GM12878 (cell line): ENCODE data around the gene OSBPL5. TPM values are rescaled to one million over a fixed set of nuclear protein-coding genes. Genes with fewer than 3 reads are reported as not detected.

Experiments used
- ATAC-seq: fragments of 200-7000 bp; cut with Tn5 transposase; 3 replicates; pipeline ENCODE4 v1.9.1; 2020; ENCODE audit warnings: mild to moderate bottlenecking, moderate library complexity
- BruUV-seq: library from RNA; stranded (reverse); fragments of 400-500 nt; replicated peaks from 2 replicates; lab custom pipeline; 2021; lab: Mats Ljungman, UMichigan
- CTCF ChIA-PET: fragments of 300-600 bp; sonication (Branson Sonifier 250); formaldehyde crosslinking; extraction: SDS; loops from one replicate; lab custom pipeline; 2021; ENCODE audit warnings: inconsistent platforms; lab: Yijun Ruan, JAX
- POLR2A ChIA-PET: fragments of 350-600 bp; formaldehyde crosslinking; extraction: SDS; loops from one replicate; lab custom pipeline; 2021; ENCODE audit warnings: inconsistent platforms; lab: Charles Lee
- RAD21 ChIA-PET: fragments of 300-600 bp; sonication (Branson Sonifier 250); formaldehyde crosslinking; loops from one replicate; lab custom pipeline; 2023; ENCODE audit warnings: antibody characterized with exemption; ENCODE audit not compliant: unreplicated experiment; lab: Charles Lee
- SMC1A ChIA-PET: fragments of 300-600 bp; sonication (Branson Sonifier 250); formaldehyde crosslinking; loops from one replicate; lab custom pipeline; 2023; ENCODE audit not compliant: unreplicated experiment, uncharacterized antibody; lab: Charles Lee
- DNase-seq: peaks from one replicate; pipeline ENCODE4 v3.0.0-alpha.2; 2011; ENCODE audit warnings: low read depth, low spot score
- FAIRE-seq: peaks from 3 replicates; lab custom pipeline; 2011; peaks lifted over from hg19 to GRCh38; lab: Jason Lieb, UNC
- H2AFZ ChIP-seq: 2 replicates; pipeline ENCODE4 v1.6.0; 2011; ENCODE audit warnings: low read depth, low read length, control low read depth; ENCODE audit not compliant: control insufficient read depth
- H3K27ac ChIP-seq: 2 replicates; pipeline ENCODE4 v1.5.1; 2011; ENCODE audit warnings: control low read depth; ENCODE audit not compliant: control insufficient read depth, insufficient read depth
- H3K27me3 ChIP-seq, 2 experiments: replicated peaks in 1 of 2; 2 replicates each; pipeline versions ENCODE4 v1.6.0 to v1.6.1; 2011; ENCODE audit warnings: low read length in 1 of 2; ENCODE audit not compliant: control insufficient read depth in 2 of 2, insufficient read depth in 2 of 2
- H3K36me3 ChIP-seq, 2 experiments: 2 replicates each; pipeline ENCODE4 v1.5.1; 2011; ENCODE audit warnings: low read length in 1 of 2; ENCODE audit not compliant: control insufficient read depth in 2 of 2, insufficient read depth in 2 of 2
- H3K4me1 ChIP-seq: 2 replicates; pipeline ENCODE4 v1.6.1; 2011; ENCODE audit warnings: mild to moderate bottlenecking, low read length, moderate library complexity, mixed read lengths; ENCODE audit not compliant: control insufficient read depth, insufficient read depth
- H3K4me2 ChIP-seq: 2 replicates; pipeline ENCODE4 v1.6.0; 2011; ENCODE audit warnings: control low read depth; ENCODE audit not compliant: control insufficient read depth, insufficient read depth
- H3K4me3 ChIP-seq: fragments of 200-600 bp; sonication (generic); 2 replicates; pipeline ENCODE4 v1.5.1; 2016
- H3K79me2 ChIP-seq: 2 replicates; pipeline ENCODE4 v1.6.0; 2011; ENCODE audit warnings: low read length; ENCODE audit not compliant: control insufficient read depth, insufficient read depth
- H3K9ac ChIP-seq: 2 replicates; pipeline ENCODE4 v1.8.0; 2011; ENCODE audit warnings: low read length, control low read depth, mixed read lengths; ENCODE audit not compliant: control insufficient read depth, insufficient read depth
- H3K9me3 ChIP-seq: replicated peaks from 3 replicates; pipeline ENCODE4 v1.5.1; 2011; ENCODE audit warnings: mild to moderate bottlenecking, low read length; ENCODE audit not compliant: control insufficient read depth, insufficient read depth
- H4K20me1 ChIP-seq: 2 replicates; pipeline ENCODE4 v1.6.0; 2011; ENCODE audit not compliant: control insufficient read depth, insufficient read depth
- BCL3 ChIP-seq: IDR thresholded peaks from 2 replicates; pipeline ENCODE4 v1.6.1; 2011; ENCODE audit warnings: borderline replicate concordance, low read depth, mild to moderate bottlenecking, moderate library complexity, low read length; ENCODE audit not compliant: insufficient read depth, poor library complexity, severe bottlenecking
- CEBPZ ChIP-seq: fragments of 150-350 bp; IDR thresholded peaks from 2 replicates; pipeline ENCODE4 v1.6.1; 2016; ENCODE audit warnings: low read depth, low read length
- CHD2 ChIP-seq: IDR thresholded peaks from 2 replicates; pipeline ENCODE4 v1.6.1; 2011; ENCODE audit warnings: low read depth, low read length, improper control_type of control experiment, borderline replicate concordance
- EP300 ChIP-seq, 2 experiments: fragments of 150-350 bp in 1 of 2; IDR thresholded peaks; 2 replicates each; pipeline ENCODE4 v1.6.1; 2011 to 2012; ENCODE audit warnings: low read depth in 2 of 2, low read length in 2 of 2, borderline replicate concordance in 1 of 2, improper control_type of control experiment in 1 of 2, inconsistent platforms in 1 of 2; ENCODE audit not compliant: control insufficient read depth in 1 of 2
- FOXK2 ChIP-seq: fragments of 450-650 bp; IDR thresholded peaks from 2 replicates; pipeline ENCODE4 v1.6.1; 2017; ENCODE audit warnings: mild to moderate bottlenecking, moderate library complexity
- MAX ChIP-seq: IDR thresholded peaks from 2 replicates; pipeline ENCODE4 v1.6.1; 2012; ENCODE audit warnings: low read depth, low read length, improper control_type of control experiment
- PAX8 ChIP-seq: fragments of 450-650 bp; IDR thresholded peaks from 2 replicates; pipeline ENCODE4 v1.6.1; 2017; ENCODE audit warnings: mild to moderate bottlenecking, moderate library complexity
- PML ChIP-seq: IDR thresholded peaks from 2 replicates; pipeline ENCODE4 v1.6.1; 2012; ENCODE audit warnings: low read length, inconsistent platforms
- RBBP5 ChIP-seq: fragments of 200-600 bp; sonication (generic); conservative IDR thresholded peaks from 2 replicates; pipeline ENCODE4 v1.6.1; 2016
- RELB ChIP-seq: fragments of 450-650 bp; IDR thresholded peaks from 2 replicates; pipeline ENCODE4 v1.6.1; 2017; ENCODE audit warnings: low read depth, mild to moderate bottlenecking, moderate library complexity
- RUNX3 ChIP-seq: IDR thresholded peaks from 2 replicates; pipeline ENCODE4 v1.6.1; 2012; ENCODE audit warnings: low read length, inconsistent platforms
- SMAD5 ChIP-seq: IDR thresholded peaks from 2 replicates; pipeline ENCODE4 v1.6.1; 2016; ENCODE audit warnings: antibody characterized with exemption, low read depth
- SUZ12 ChIP-seq: fragments of 200-600 bp; sonication (generic); IDR thresholded peaks from one replicate; pipeline ENCODE4 v1.6.1; 2018; ENCODE audit warnings: antibody characterized with exemption, mild to moderate bottlenecking; ENCODE audit not compliant: unreplicated experiment
- USF1 ChIP-seq: IDR thresholded peaks from 2 replicates; pipeline ENCODE4 v1.6.1; 2011; ENCODE audit warnings: borderline replicate concordance, low read depth, mild to moderate bottlenecking, moderate library complexity, mixed read lengths, low read length; ENCODE audit not compliant: insufficient read depth; ENCODE audit errors: extremely low read length
- ZBED1 ChIP-seq: IDR thresholded peaks from 2 replicates; pipeline ENCODE4 v1.6.1; 2016; ENCODE audit warnings: borderline replicate concordance
- ZNF622 ChIP-seq: fragments of 450-650 bp; IDR thresholded peaks from 2 replicates; pipeline ENCODE4 v1.6.1; 2017; ENCODE audit warnings: mild to moderate bottlenecking, inconsistent platforms
- WGBS: methylation state at CpG from one replicate; pipeline ENCODE4 v1.1.6; 2016; ENCODE audit warnings: low lambda C conversion rate; ENCODE audit not compliant: insufficient replicate concordance, insufficient coverage; ENCODE audit errors: missing lambda C conversion rate; 5-methylcytosine and 5-hydroxymethylcytosine counted together
- in situ Hi-C: fragments of 300-500 bp; cut with MboI; formaldehyde crosslinking; loops from 9 replicates; pipeline ENCODE4 v1.14.3; 2018; ENCODE audit warnings: mixed read lengths
- intact Hi-C: fragments of 100-400 bp; cut with micrococcal nuclease; formaldehyde crosslinking; loops from one replicate; pipeline ENCODE4 v1.14.2; 2022; ENCODE audit not compliant: unreplicated experiment
- polyA plus RNA-seq, 11 experiments: library from polyadenylated mRNA; depleted of rRNA in 4 of 11; unstranded in 6 of 11; stranded (reverse) in 5 of 11; fragments of >200 nt; fragmentation: Nextera tagmentation in 4 of 11; fragmentation: Illumina TruSeq in 1 of 11; extraction: Ambion mirVana in 4 of 11; extraction: Trizol in 1 of 11; gene quantifications; 1 replicate in 1 of 11; 2 replicates in 10 of 11; pipeline versions ENCODE4 v1.2.1 to v1.2.3, GENCODE V29; 2011 to 2016; ENCODE audit warnings: inconsistent platforms in 2 of 11, missing spikeins in 2 of 11, low read depth in 1 of 11
- total RNA-seq, 4 experiments: library from RNA; depleted of rRNA in 3 of 4; stranded (reverse); fragments of >200 nt in 3 of 4; fragmentation: Illumina TruSeq in 1 of 4; extraction: Trizol in 1 of 4; gene quantifications; 2 replicates each; pipeline versions ENCODE4 v1.2.1 to v1.2.3, GENCODE V29; 2013 to 2021

OSBPL5 gene
- total and polyA plus RNA-seq, 10 of the 15 experiments (the other 5 are each of a cell fraction or from before 2014, with no cell fraction given) = not detected

GRCh38 chr11:3123305-3123704 is 41.8 kb downstream of the OSBPL5 start (continued):
- TF ChIP-seq SMAD5 (no peak), ZNF622 (no peak), RUNX3 (no peak), EP300 (IDR thresholded peaks at IDR 0.05; ENCODE audit: borderline replicate concordance in 1 of 2, control insufficient read depth in 1 of 2, low read depth in 2 of 2, low read length in 2 of 2) (no peak), ZBED1 (no peak), MAX (no peak), RELB (no peak), CHD2 (no peak), PAX8 (no peak)

- FAIRE-seq = no peak
- no peak for TF ChIP-seq FOXK2
- no peak for TF ChIP-seq CEBPZ
- no peak for TF ChIP-seq USF1
- no peak for TF ChIP-seq ZBED1
- no peak for TF ChIP-seq SUZ12
- no peak for TF ChIP-seq RBBP5
- TF ChIP-seq BCL3 = no peak
- TF ChIP-seq PML = no peak
Observed at GRCh38 chr11:3122775-3123201, 42.3 kb downstream of the OSBPL5 start.

More at GRCh38 chr11:3122775-3123201, 42.3 kb downstream of the OSBPL5 start:
- H2AFZ ChIP-seq = no peak overlapping the region
- no peaks in the 10 kb centered on the region for H3K9me3 ChIP-seq
- no peak overlapping the region for H3K27ac ChIP-seq
- no peaks in the 10 kb centered on the region for H3K79me2 ChIP-seq
- H3K4me1 ChIP-seq = no peaks in the 10 kb centered on the region
- SMC1A ChIA-PET = no interaction called here
- no peaks in the 10 kb centered on the region for H3K36me3 ChIP-seq
- intact Hi-C loops (no loop called here), in situ Hi-C loops (no loop called here)
- no peak overlapping the region for H3K4me3 ChIP-seq
- RAD21 ChIA-PET = no interaction called here
- CTCF ChIA-PET = no interaction called here
- ATAC-seq (no peak), DNase-seq (no peak)
- H3K27me3 ChIP-seq = no peaks in the 10 kb centered on the region
- no TSS peak for BruUV-seq
- no peak overlapping the region for H3K4me2 ChIP-seq
- POLR2A ChIA-PET = no interaction called here
- H4K20me1 ChIP-seq = no peaks in the 10 kb centered on the region
- WGBS = 48% methylated on average over 13 of the region's 13 CpGs
- no peak overlapping the region for H3K9ac ChIP-seq
